ENCODE data around the gene CLDN18. TPM values are rescaled to one million over a fixed set of nuclear protein-coding genes. Genes with fewer than 3 reads are reported as not detected.

CLDN18 gene
- total RNA-seq, 1 experiment from 2014 or later, result 0.17 TPM

DNA sequence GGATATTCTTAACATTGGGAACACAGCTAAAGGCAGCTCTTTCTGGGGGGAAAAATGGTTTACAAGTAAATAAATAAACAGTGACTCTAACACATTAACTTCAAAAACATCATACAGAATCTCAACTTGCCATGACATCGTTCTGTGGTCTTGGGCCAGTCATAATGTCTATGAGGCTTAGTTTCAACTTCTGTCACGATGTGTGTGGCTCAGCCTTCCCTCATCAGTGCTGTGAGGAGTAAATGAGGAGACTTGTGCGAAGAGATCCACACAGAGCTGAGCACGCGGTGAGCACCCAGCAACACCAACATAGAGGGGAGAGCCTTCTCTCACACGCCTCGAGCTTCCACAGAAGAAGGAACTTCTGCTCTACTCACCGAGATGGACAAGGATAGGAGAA, 56.4 kb downstream of the CLDN18 start:
- Histone ChIP-seq H3K27me3 (ENCODE audit: insufficient read depth, low read length) (no peaks in the 10 kb centered on the region), H3K79me2 (ENCODE audit: insufficient read depth, low read length) (no peaks in the 10 kb centered on the region), H3K9me3 (ENCODE audit: control insufficient read depth in 1 of 2, insufficient read depth in 1 of 2, low read depth in 1 of 2, low read length in 2 of 2) (no peaks in the 10 kb centered on the region), H3K4me3 (replicated peaks in 1 of 2; ENCODE audit: low read depth in 1 of 2, low read length in 2 of 2) (no peak overlapping the region), H3K9me2 (ENCODE audit: insufficient read depth) (no peaks in the 10 kb centered on the region), H3K4me1 (ENCODE audit: control insufficient read depth in 1 of 2, insufficient read depth in 2 of 2, low read length in 2 of 2) (no peaks in the 10 kb centered on the region), H2AFZ (ENCODE audit: low read depth, low read length, poor library complexity, severe bottlenecking) (no peak overlapping the region), H4K20me1 (ENCODE audit: insufficient read depth) (no peaks in the 10 kb centered on the region), H3K4me2 (ENCODE audit: low read length) (no peak overlapping the region), H3K9ac (ENCODE audit: low read length) (no peak overlapping the region), H3K27ac (ENCODE audit: low read depth, low read length) (no peak overlapping the region), H3K36me3 (ENCODE audit: control insufficient read depth in 1 of 2, insufficient read depth in 2 of 2, low read length in 2 of 2) (peaks cover 0 to 8% of the 10 kb centered on the region in 2 experiments; a peak in 2 of 4 replicates)
- no TSS peak for BruUV-seq (replicated peaks)
- DNase-seq (ENCODE audit: low read depth, low spot score) (no peak), ATAC-seq (no peak)
- ChIA-PET RAD21 (ENCODE audit: low non-redundant PET in 1 of 2, low total read pairs in 2 of 2, uncharacterized antibody in 2 of 2, unreplicated experiment in 2 of 2) (no interaction called here), POLR2A (no interaction called here), CTCF (no interaction called here)
- intact Hi-C loops (cut with micrococcal nuclease), result loop anchor here (5.0 kb wide), 1 partner anchor 261 kb away; the partner anchor contains the start of gene NME9
- TF ChIP-seq SRF (IDR thresholded peaks at IDR 0.05; ENCODE audit: low read depth) (no peak), REST (IDR thresholded peaks at IDR 0.05; ENCODE audit: low read depth) (no peak), CBX3 (IDR thresholded peaks at IDR 0.05; ENCODE audit: low read depth) (no peak), ZNF274 (IDR thresholded peaks at IDR 0.05; ENCODE audit: low read depth, low read length) (no peak), EZH2phosphoT487 (IDR thresholded peaks at IDR 0.05; ENCODE audit: borderline replicate concordance) (no peak), YY1 (IDR thresholded peaks at IDR 0.05; ENCODE audit: extremely low read depth, insufficient replicate concordance, low read depth, low read length) (no peak), SIN3A (IDR thresholded peaks at IDR 0.05; ENCODE audit: low read depth) (no peak), SP1 (IDR thresholded peaks at IDR 0.05; ENCODE audit: low read depth) (no peak), TCF7L2 (IDR thresholded peaks at IDR 0.05; ENCODE audit: borderline replicate concordance, extremely low read depth, insufficient read depth, insufficient read length) (no peak), RAD21 (IDR thresholded peaks at IDR 0.05; ENCODE audit: low read depth) (no peak)
- TF ChIP-seq, protein P1, sequence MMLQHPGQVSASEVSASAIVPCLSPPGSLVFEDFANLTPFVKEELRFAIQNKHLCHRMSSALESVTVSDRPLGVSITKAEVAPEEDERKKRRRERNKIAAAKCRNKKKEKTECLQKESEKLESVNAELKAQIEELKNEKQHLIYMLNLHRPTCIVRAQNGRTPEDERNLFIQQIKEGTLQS (IDR thresholded peaks at IDR 0.05), result no peak

All from HCT116 (cell line).